Kidney (tissue), 14 donors: Measurements from ENCODE around the gene SLC7A5. TPM values are rescaled to one million over a fixed set of nuclear protein-coding genes. Genes with fewer than 3 reads are reported as not detected.
"Not testable (repeated sequence)": the region's sequence is repeated elsewhere in the genome, so short reads cannot be mapped to it uniquely, and the experiment has no call there.

Experiments used
- DNase-seq, 5 donors: peaks; one replicate each; pipeline ENCODE4 v3.0.0-alpha.2; 2013 to 2020
- FAIRE-seq: peaks from 2 replicates; lab custom pipeline; 2012; peaks lifted over from hg19 to GRCh38; lab: Jason Lieb, UNC
- H3K27ac ChIP-seq, 2 donors: one replicate each; pipeline ENCODE4 v1.7.0; 2013; ENCODE audit warnings: low read depth in 2 of 2, low read length in 2 of 2, inconsistent platforms in 1 of 2
- H3K27me3 ChIP-seq: one replicate; pipeline ENCODE4 v1.7.1; 2013; ENCODE audit warnings: low read length, inconsistent platforms; ENCODE audit not compliant: control insufficient read depth, insufficient read depth
- H3K36me3 ChIP-seq, 3 donors: one replicate each; pipeline versions ENCODE4 v1.7.0 to v1.7.1; 2013; ENCODE audit warnings: low read length in 3 of 3, control low read depth in 1 of 3, inconsistent platforms in 1 of 3; ENCODE audit not compliant: insufficient read depth in 3 of 3, control insufficient read depth in 2 of 3
- H3K4me1 ChIP-seq, 3 donors: one replicate each; pipeline versions ENCODE4 v1.7.0 to v1.7.1; 2013; ENCODE audit warnings: low read length in 3 of 3, inconsistent platforms in 1 of 3, low read depth in 1 of 3; ENCODE audit not compliant: control insufficient read depth in 2 of 3, insufficient read depth in 2 of 3
- H3K4me3 ChIP-seq, 3 donors: one replicate each; pipeline versions ENCODE4 v1.7.0 to v1.8.1; 2013; ENCODE audit warnings: low read length in 3 of 3, control low read depth in 1 of 3, inconsistent platforms in 1 of 3
- H3K9ac ChIP-seq, 3 donors: one replicate each; pipeline versions ENCODE4 v1.7.0 to v1.7.1; 2013; ENCODE audit warnings: low read length in 3 of 3, control low read depth in 1 of 3, inconsistent platforms in 1 of 3
- H3K9me3 ChIP-seq, 3 donors: one replicate each; pipeline versions ENCODE4 v1.7.0 to v1.7.1; 2013; ENCODE audit warnings: low read length in 3 of 3, control low read depth in 1 of 3, inconsistent platforms in 1 of 3; ENCODE audit not compliant: control insufficient read depth in 2 of 3, insufficient read depth in 1 of 3
- intact Hi-C: fragments of 100-400 bp; cut with DNase I; formaldehyde crosslinking; loops from one replicate; pipeline ENCODE4 v1.11.1; 2022
- polyA plus RNA-seq: library from polyadenylated mRNA; stranded (reverse); fragments of 350-450 nt; fragmentation: Illumina TruSeq; extraction: RNeasy Lipid Tissue Mini Kit (QIAGEN cat#74804); gene quantifications from one replicate; pipeline ENCODE4 v1.2.3, GENCODE V29; 2014; ENCODE audit warnings: low read depth, low replicate concordance; ENCODE audit not compliant: insufficient read depth
- total RNA-seq: library from RNA; stranded (reverse); fragmentation: NEBNext Ultra II Directional; extraction: Animal tissue kit (Norgen Biotek cat#: 25700); gene quantifications from one replicate; pipeline ENCODE4 v1.2.1, GENCODE V29; 2021
- TF ChIP-seq, protein P1 (sequence below): IDR thresholded peaks from 3 replicates; pipeline ENCODE4 v1.5.1; 2012; ENCODE audit warnings: mild to moderate bottlenecking, moderate library complexity, borderline replicate concordance; ENCODE audit not compliant: insufficient read depth; ENCODE audit errors: extremely low read depth
- donor health status: control.
- donor health status: control.
- donor health status: control.
- donor health status: control.
- donor health status: control.
- donor health status: DM: yes; HTN: yes; CAD: no.
- donor health status: Normal renal cell carcinoma (clear cell type).

SLC7A5 gene
- total and polyA plus RNA-seq, 2 donors from 2014 or later, result 17.0 to 18.7 TPM

DNA sequence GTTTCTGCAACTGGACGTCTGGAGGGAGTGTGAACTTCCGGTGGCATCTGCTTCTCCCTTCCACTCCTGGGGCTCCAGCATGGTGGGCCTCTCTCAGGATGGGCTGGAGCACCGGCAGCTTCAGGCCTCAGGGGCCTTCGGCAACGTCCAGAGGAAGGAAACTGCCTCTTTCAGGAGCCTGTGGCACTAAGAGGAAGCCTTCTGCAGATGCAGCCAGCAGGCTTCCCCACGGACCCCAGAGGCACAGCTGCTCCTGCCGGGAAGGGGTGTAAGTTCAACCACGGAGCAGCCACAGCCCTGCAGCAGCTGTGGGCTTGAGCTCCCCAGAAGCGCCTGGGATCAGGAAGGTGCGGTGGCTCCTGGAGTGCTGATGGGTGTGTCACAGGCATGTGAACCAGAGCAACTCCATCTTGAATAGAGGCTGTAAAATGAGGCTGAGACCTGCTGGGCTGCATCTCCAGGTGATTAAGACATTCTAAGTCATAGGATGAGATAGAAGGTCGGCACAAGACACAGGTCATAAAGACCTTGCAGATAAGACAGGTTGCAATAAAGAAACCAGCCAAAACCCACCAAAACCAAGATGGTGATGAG, 52.7 kb downstream of the SLC7A5 start:
- intact Hi-C loops, result no loop called here

DNA sequence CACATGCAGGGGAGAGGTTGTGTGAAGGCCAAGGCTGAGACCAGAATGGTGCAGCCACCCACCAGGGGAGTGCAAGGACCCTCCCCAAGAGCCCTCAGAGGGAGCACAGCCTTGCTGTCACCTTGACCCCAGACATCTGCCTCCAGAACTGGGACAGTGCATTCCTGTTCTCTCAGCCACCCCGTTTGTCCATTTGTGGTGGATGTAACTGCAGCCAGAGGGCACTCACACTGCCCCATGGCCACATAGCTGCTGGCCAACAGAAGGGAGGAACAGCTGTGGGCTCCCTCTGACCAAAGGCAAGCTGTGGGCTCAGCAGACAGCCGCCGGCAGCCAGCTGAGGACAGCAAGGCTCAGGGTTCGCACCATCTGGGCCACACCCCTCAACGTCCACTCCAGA, 53.7 kb downstream of the SLC7A5 start:
- no peak overlapping the region for H3K27ac ChIP-seq
- DNase-seq (no peak), FAIRE-seq (no peak)
- H3K36me3 ChIP-seq, result no peaks in the 10 kb centered on the region
- TF ChIP-seq, protein P1, sequence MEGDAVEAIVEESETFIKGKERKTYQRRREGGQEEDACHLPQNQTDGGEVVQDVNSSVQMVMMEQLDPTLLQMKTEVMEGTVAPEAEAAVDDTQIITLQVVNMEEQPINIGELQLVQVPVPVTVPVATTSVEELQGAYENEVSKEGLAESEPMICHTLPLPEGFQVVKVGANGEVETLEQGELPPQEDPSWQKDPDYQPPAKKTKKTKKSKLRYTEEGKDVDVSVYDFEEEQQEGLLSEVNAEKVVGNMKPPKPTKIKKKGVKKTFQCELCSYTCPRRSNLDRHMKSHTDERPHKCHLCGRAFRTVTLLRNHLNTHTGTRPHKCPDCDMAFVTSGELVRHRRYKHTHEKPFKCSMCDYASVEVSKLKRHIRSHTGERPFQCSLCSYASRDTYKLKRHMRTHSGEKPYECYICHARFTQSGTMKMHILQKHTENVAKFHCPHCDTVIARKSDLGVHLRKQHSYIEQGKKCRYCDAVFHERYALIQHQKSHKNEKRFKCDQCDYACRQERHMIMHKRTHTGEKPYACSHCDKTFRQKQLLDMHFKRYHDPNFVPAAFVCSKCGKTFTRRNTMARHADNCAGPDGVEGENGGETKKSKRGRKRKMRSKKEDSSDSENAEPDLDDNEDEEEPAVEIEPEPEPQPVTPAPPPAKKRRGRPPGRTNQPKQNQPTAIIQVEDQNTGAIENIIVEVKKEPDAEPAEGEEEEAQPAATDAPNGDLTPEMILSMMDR, result no peak
- H3K27me3 ChIP-seq, result no peaks in the 10 kb centered on the region
- H3K4me1 ChIP-seq, result no peaks in the 10 kb centered on the region
- intact Hi-C loops, result no loop called here
- H3K4me3 ChIP-seq, result no peak overlapping the region
- no peak overlapping the region for H3K9ac ChIP-seq
- H3K9me3 ChIP-seq, result peaks cover 0 to 8% (median 0%) of the 10 kb centered on the region in 3 donors

More for the DNA sequence above, 52.7 kb downstream of the SLC7A5 start:
- Histone ChIP-seq H3K36me3 (no peaks in the 10 kb centered on the region), H3K27ac (no peak overlapping the region), H3K4me3 (no peak overlapping the region), H3K27me3 (no peaks in the 10 kb centered on the region), H3K9me3 (peaks cover 0 to 8% (median 0%) of the 10 kb centered on the region in 3 donors), H3K9ac (no peak overlapping the region), H3K4me1 (no peaks in the 10 kb centered on the region)
- TF ChIP-seq, protein P1, result no peak
- FAIRE-seq (no peak), DNase-seq (no peak)

DNA sequence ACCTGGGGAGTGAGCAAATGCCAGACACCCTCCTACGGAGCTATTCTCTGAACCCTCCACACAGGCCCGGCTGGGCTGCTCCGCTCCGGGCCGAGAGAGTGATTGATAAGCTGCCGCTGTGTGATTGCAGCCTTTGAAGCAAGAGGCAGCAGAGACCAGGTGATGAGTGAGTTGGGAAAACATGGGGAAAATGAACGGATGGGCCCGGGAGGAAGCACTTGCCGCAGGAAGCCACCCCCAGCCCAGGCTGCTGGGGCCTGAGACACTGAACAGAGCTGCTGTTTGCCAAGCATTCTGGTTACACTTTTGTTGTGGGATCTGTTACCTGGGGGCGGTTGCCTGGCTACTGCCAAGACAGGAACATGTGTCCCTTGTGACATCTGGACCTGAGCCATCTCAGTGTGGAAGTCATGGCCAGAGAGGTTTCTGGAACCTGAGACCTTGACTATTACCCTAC, 57.1 kb downstream of the SLC7A5 start:
- H3K9me3 ChIP-seq, result peaks cover 0 to 6% (median 0%) of the 10 kb centered on the region in 3 donors
- FAIRE-seq (no peak), DNase-seq (no peak)
- H3K27me3 ChIP-seq, result no peaks in the 10 kb centered on the region
- no peak overlapping the region for H3K9ac ChIP-seq
- H3K4me1 ChIP-seq, result no peaks in the 10 kb centered on the region
- H3K27ac ChIP-seq, result no peak overlapping the region
- H3K4me3 ChIP-seq, result no peak overlapping the region
- intact Hi-C loops, result no loop called here
- TF ChIP-seq, protein P1, result no peak
- no peaks in the 10 kb centered on the region for H3K36me3 ChIP-seq

DNA sequence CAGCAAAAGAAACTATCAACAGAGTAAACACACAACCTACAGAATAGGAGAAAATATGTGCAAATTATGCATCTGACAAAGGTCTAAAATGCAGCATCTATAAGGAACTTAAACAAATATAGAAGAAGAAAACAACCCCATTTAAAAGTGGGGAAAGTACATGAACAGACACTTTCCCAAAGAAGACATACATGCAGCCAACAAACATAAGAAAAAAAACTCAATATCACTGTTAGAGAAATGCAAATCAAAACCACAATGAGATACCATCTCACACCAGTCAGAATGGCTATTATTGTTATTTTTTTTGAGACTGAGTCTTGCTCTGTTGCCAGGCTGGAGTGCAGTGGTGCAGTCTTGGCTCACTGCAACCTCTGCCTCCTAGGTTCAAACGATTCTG, 57.9 kb downstream of the SLC7A5 start:
- H3K9ac ChIP-seq, FAIRE-seq, H3K36me3 ChIP-seq, H3K4me3 ChIP-seq, H3K9me3 ChIP-seq, H3K27ac ChIP-seq, intact Hi-C loops, H3K27me3 ChIP-seq, H3K4me1 ChIP-seq, DNase-seq: not testable (repeated sequence)
